NCI-H526 treated with DMSO at 0.1 percent for 48 hours (cell line): ENCODE data around the gene PLEKHO2.
A peak's percentile ranks its signal among the peaks of the same experiment; 100 is the strongest.

Experiments used
- DNase-seq: peaks from one replicate; lab custom pipeline; 2025; lab: John Stamatoyannopoulos, UW

PLEKHO2 gene

DNA sequence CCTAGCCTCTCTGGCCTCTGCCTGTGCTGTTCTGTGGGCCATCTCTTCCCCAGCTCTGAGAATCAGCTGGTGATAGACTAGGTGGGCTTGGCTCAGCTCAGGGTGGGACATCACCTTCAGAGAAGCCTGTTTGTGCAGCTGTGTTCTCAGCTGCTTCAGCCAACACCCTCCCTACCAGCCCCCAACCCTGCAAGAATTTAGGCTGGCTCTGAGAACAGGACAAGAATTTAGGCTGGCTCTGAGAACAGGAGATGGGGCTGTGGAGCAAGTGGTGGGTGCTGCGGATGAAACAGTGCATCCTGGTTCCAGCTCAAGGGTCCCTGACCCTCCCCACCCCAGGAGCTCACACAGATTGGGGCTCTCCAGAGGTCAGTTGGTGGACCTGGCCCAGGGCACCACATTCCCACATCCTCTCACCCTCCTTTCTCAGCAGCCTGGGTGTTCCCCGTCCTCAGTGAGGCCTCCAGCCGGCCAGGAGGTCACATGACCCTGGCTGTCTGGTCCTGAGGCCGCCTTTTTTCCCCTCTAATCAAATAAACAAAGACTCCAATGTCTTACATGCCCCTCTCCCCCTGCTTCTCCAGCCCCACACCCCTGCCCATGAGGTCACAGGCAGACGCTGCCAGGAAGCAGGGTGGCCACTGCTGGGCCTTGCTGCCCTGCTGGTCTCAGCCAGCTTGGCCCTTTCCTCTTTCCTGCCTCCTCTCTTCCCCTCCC, 14.9 kb downstream of the PLEKHO2 start:
- peak; percentile 38 for DNase-seq

DNA sequence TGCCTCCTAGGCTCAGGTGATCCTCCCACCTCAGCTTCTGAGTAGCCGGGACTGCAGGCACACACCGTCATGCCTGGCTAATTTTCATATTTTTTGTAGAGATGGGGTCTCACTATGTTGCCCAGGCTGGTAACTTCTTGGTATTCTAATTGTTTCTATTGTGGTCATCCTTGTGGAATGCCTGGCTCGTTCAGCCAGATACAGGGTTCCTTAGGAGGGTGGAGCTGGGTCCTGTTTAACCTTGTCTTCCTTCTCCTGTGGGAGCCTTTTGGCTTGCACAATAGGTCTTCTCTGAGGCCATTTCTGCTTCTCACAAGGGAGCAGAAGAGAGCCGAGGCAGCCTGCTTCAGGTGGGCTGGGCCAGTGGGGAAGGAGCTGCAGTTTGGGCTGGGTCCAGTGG, 15.7 kb downstream of the PLEKHO2 start:
- DNase-seq: no peak

DNA sequence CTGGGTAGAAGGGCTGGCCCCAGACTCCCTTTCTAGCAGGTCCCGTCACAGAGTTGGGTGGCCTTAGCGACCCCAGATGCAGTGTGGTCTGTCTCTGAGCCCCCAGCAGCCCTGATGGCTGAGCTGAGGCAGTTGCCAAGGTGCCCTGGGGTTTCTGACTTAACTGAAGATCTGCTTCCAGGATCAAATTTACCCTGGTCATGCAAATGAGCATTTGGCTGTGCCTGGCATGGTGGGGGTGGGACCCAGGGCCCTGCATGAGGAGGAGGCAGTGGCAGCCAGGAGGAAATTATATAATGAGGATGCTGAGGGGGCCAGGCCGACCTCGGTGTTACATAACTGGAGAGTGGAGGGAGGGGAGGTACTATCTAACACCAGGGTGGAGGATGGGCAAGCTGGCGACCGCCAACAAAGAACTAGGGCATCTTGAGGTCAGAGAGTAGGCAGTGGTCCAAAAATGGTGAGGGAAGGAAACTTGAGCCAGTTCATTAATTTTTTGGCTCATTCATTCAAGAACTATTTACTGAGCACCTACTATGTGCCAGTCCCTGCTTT, 16.4 kb downstream of the PLEKHO2 start:
- peak; percentile 79 for DNase-seq

DNA sequence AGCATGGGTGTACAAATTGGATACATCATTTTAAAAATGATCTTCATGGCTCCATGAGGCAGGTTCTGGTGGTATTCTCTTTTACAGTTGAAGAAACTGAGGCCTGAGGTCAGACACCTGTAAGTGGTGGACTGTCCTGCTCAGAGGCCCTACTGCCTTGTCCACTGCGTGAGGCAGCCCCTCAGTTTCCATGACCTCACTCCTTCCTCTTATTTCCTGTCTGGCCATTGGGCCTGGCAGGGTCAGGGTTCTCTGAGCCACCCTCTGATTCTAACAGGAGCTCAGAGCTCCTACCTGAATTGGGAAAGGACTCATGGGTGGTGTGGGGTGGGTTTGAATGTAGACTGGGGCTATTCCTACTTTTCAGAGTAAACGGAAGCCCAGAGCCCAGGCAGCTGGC, 17.5 kb downstream of the PLEKHO2 start:
- no peak for DNase-seq

DNA sequence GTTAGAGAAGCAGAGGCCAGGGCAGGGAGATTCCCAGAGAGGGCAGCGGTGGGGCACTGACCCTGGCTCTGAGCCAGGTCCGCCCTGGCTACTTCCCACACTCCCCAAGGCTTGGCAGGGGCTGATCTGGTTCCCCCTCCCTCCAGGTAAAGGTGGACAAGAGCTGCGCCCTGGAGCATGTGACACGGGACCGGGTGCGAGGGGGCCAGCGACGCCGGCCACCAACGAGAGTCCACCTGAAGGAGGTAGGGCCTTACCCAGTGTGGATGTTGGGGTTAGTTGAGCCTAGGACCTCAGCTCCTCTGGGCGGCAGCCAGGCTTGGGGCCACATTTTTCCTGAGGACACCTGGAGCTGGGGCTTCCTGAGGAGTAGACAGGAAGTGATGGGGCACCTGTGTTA, 19.6 kb downstream of the PLEKHO2 start:
- DNase-seq: no peak

DNA sequence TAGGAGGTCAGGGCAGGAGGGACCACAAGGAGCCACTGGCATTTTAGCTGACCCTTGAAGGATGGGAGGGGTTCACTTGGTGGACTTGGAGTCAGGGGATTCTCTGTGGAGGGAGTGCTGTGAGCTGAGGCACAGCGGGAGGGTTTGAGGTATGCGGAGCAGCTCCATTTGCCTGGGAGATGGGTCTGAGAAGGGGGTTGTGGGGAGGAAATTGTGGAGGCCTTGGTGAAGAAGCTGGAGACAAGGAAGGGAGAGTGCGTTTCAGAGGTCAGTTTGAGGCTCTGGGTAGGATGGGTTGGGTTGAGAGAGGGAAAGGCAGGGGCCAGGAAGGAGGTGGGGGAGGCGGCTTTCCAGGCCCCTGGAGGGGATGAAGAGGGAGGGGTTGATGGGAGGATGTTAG, 20.2 kb downstream of the PLEKHO2 start:
- no peak for DNase-seq

DNA sequence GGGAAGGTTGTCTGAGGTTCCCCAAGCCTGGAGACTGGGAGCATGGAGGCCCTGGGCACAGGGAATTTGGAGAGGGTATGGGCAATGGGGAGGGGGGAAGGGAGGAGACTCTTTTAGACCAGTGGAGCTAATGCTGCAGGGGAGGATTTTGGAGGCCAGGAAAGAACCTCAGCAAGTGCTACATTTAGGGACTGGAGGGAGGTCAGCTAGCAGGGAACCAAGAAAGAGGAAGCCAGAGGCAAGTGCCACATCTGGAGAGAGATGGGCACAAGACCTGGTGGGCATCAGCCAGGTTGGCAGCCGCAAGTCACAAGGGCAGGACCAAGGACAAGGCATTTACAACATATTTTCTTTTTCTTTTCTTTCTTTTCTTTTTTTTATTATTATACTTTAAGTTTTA, 20.7 kb downstream of the PLEKHO2 start:
- no peak for DNase-seq

DNA sequence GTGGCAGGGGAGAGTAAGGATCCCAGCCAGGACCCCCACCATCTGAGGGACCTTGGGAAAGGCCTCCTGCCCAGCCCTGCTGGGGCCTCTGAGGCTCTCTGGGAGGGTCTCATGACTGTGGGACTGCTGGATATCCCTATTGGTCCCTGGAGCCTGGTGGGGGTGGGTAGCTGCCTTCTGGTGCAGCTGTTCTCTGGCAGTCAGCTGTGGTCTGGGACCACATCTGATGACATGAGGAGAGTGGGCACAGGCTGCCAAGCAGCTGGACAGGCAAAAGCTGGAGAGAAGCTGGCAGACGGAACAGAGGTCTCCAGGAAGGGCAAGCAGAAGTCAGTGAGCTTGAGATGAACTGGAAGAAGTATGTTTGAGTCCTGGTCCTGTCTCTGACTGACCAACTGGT, 22.4 kb downstream of the PLEKHO2 start:
- no peak for DNase-seq

DNA sequence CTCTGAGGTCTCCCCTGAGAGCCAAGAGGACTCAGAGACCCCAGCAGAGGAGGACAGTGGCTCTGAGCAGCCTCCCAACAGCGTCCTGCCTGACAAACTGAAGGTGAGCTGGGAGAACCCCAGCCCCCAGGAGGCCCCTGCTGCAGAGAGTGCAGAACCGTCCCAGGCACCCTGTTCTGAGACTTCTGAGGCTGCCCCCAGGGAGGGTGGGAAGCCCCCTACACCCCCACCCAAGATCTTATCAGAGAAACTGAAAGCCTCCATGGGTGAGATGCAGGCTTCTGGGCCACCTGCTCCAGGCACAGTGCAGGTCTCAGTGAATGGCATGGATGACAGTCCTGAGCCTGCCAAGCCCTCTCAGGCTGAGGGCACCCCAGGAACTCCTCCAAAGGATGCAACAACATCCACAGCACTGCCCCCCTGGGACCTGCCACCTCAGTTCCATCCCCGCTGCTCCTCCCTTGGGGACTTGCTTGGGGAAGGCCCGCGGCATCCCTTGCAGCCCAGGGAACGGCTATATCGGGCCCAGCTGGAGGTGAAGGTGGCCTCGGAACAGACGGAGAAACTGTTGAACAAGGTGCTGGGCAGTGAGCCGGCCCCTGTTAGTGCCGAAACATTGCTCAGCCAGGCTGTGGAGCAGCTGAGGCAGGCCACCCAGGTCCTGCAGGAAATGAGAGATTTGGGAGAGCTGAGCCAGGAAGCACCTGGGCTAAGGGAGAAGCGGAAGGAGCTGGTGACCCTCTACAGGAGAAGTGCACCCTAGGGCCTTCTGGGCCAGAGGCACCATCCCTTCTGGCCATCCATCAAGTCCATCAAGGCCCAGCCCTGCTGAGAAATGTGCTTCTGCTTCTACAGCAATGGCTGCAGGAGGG, 23.6 kb downstream of the PLEKHO2 start:
- no peak for DNase-seq

DNA sequence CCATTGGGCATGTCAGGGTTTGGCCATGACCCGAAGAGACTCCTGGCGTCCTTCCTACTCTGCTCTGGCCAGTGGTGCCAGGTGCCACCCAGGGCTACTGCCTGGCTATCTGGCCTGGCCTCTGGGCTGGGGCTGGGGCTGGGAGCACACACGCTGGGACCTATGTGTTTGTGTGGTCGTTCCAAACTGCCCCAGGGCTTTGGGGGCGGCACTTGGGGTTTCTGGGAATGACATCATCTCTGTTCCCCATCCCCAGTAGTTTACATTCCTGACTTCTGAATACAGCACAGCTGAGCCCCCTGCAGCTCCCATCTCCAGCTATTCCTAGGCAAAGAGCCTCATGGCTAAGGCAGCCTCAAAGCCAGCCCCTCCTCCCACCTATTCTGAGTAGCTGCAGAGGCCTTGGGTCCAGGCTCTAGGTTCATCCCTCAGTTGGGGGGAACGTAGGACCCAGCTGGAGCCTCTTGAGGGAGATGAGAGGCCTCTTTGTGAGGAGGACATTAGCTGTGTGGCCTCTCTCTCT, 24.3 kb downstream of the PLEKHO2 start:
- DNase-seq: no peak

DNA sequence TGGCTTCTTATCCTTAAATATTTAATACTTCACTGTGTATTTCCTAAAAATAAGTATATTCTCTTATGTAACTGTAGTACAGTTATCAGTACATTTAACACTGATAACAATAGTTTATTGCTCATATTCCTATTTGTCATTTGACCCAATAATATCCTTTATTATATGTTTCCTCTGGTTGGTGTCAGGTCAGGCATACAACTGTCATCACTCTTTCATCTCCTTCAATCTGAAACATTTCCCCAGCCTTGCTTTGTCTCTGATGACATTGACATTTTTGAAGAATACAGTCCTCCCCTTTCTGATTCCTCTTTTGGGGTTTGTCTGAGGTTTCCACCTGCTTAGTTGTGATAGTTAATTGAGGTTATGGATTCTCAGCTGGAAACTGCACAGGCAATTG, 27.8 kb downstream of the PLEKHO2 start:
- DNase-seq: no peak

DNA sequence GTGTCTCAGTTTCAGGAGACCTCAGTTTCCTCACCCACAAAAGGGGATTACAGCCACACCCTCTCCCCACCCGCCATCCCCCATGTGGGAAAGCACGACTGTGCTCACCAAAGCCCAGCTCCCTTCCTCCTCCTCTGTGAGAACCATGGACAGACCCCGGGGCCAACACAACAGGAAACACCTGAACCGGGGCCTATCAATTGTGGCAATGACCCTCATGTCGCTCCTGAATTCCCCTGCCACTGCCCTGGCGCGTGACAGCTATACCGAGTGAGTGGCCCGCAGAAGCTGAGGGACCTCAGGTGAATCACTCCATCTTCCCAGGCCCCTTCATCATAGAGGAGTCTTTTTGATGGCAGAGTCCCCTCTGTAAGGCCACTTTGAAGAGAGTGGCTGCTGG, 28.6 kb downstream of the PLEKHO2 start:
- DNase-seq: no peak

DNA sequence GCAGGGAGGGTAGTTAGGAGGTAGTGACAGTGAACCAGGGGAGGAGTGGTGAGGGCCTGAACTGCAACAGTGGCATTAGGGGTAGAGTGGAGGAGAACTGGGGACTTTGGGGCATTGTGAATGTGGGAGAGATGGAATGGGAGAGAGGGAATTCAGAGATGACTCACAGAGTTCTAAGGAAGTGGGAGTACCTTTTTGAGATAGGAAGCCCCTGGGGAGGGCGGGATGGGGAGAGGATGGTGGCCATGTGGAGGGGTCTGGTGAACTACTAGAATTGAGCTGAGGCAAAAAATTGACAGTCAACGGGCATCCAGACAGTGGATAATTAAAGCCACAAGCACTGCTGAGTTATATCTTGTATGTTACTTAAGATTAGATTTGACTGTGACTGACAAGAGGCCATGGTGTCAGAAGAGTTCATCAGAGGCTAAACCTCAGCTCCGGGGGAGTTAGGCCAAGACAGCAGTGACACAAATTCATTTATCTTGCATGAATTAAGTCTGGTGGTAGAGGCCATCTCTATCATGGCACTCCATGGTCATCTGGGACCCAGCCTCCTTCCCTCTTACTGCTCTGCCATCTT, 34.0 kb downstream of the PLEKHO2 start:
- no peak for DNase-seq

DNA sequence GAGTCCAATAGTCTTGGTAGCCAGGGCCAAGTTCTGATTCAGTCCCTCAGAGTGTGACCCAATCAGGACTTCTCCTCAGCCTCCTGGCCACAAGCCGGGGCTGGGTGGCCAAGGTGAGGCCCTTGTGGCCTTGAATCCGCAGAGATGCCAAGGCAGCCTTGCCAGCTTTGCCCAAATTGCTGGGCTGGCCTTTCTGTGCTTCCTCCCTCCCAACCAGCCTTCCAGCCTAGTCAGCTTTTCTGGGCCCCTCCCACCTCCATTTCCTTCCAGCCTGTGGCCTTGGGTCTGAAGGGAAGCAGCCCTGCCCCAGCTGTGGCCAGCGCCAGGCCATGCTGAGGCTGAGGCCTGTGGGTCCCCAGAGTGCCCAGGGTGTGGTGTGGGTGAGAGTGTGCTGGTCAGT, 35.7 kb downstream of the PLEKHO2 start:
- no peak for DNase-seq

DNA sequence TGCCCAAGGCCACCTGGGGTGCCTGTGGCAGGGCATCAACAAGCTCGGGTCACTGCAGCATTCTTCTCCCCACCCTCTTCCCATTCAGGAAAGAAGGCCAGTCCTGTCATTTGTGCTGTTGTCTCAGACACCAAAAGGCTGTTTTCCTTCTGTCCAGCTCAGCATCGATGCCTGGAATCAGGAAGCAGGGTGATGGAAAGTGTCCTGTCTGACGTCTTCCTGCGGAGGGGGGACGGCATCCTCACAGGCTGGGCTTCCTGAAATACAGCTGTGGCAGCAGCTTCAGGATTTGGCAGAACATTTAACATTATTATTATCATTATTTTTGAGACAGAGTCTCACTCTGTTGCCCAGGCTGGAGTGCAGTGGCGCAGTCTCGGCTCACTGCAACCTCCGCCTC, 37.0 kb downstream of the PLEKHO2 start:
- no peak for DNase-seq

DNA sequence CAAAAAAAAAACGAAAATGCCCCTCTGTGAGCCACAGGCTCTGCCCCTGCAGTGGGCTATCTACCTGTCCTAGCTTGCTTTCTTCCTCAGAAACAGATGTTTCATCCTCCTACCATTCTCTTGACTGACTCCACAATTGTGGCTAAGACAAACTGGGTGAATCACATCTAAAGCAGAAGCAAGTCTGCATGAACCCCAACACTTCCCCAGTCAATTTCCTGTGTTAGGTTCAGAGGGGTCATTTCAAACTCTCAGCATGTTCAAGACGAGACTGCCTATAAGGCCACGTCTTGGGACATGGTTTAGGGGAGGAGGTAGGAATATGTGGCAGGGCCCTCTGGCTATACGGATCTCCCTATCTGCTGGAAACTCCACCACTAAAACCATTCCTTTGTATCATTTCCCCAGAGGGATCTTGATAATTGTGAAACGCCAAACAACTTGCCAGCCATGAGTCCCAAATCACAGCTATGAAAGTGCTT, 41.4 kb downstream of the PLEKHO2 start:
- DNase-seq: no peak

DNA sequence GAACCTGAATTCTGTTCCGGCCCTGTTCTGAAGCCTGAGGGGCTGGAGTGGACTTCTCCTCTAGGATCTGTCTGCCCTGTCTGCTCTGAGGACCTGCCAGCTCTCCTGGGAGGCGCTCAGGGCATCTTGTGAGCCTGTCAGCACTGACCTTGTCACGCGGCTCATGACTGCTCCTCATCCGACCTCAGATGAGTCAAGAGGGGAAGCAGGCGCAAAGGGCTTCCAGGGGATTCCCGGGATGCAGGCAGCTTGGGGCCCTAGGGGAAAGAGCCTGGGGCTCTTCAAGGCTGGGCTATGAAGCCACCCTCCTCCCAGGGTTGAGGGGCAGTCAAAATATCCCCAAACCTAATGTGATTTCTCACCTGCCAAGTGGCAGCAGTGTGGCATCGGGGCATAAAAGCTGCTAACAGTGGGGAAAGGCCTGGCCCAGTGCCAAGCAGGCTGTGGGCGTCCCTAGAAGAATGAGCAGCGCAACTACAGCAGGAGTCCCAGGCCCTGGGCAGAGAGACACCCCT, 42.3 kb downstream of the PLEKHO2 start:
- DNase-seq: no peak

DNA sequence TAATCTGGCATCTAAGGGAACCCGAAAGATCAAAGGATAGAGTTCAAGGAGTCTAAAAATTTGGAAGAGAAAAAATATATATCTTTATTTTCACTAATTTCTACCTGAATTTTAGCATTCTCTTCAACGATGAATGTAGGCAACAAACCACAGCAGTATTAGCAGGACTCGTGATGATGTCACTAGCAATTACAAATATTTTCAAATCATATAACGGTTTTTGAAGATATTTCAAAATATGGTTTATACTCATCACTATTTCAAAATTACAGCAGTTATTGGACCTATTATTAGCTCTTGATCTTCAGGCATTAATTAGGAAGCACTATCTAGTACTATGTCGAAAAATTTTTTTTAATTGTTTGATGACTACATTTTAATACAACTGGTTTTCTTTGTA, 43.0 kb downstream of the PLEKHO2 start:
- no peak for DNase-seq

DNA sequence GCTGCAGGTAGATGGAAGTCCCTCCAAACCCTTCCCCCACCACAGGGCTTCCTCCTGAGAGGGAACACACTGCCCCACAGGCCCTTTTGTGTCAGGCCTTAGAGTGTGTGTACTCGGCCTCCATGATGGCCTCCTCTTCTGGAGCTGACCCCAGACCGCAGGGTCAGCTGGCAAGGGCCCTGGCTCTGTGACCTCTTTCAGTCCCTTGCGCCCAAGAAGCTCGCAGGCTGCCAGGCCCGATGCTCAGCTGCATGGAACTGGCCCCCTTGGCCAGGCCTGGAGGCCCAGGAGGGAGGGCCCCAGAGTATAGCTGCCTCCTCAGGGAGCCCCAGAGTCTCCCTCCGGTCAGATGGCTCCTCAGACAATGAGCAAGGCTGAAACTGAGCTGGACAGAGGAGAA, 46.6 kb downstream of the PLEKHO2 start:
- no peak for DNase-seq

DNA sequence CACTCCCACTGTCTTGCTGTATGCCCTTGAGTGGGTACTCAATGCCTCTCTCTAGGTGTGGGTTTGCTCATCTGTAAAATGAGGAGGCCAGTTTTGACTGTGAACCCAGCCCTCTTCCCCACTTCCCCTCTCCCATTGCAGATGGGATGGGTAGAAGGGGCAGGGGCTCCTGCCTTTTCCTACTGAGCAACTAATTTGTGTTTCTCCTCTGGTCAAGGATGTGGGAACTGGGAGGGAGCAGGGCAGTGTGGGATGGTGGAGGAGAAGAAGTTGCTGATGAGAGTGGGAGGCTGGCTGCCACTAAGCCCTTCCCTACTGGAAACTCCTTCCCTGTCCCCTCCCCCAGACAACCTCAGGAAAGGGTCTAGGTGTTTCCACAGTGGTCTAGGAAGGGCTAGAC, 49.8 kb downstream of the PLEKHO2 start:
- DNase-seq: no peak

DNA sequence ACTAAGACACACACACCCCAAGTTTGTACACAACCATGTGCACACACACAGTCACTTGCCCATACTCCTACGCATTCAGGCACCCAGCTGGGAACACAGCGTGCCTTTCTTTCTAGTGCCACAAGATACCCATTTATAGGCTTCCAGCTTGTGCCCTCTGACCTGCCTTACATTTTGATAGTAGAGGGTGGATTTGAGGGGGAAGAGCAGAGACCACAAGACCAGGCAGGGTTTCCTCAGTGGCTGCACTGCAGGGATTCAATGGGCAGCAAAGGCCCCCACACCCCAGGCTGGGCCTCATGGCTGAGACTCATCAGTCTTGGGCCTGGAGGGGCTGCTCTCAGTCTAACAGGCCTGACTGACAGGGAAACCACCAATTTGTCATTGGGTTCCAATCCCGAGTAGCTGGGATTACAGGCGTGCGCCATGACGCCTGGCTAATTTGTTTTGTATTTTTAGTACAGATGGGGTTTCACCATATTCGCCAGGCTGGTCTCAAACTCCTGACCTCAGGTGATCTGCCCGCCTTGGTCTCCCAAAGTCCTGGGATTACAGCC, 51.2 kb downstream of the PLEKHO2 start:
- DNase-seq: no peak
